Skeletal muscle tissue (tissue), 4 donors: Measurements from ENCODE around the gene DENND4C. TPM values are rescaled to one million over a fixed set of nuclear protein-coding genes. Genes with fewer than 3 reads are reported as not detected.

Experiments used
- H3K27ac ChIP-seq: one replicate; pipeline ENCODE4 v1.7.0; 2013; ENCODE audit warnings: mild to moderate bottlenecking, low read depth, low read length, inconsistent platforms
- H3K27me3 ChIP-seq, 3 donors: one replicate each; pipeline ENCODE4 v1.7.0; 2013; ENCODE audit warnings: low read length in 3 of 3; ENCODE audit not compliant: control insufficient read depth in 3 of 3, insufficient read depth in 3 of 3
- H3K36me3 ChIP-seq, 3 donors: one replicate each; pipeline ENCODE4 v1.7.0; 2013; ENCODE audit warnings: low read length in 3 of 3; ENCODE audit not compliant: control insufficient read depth in 3 of 3, insufficient read depth in 3 of 3
- H3K4me1 ChIP-seq, 3 donors: one replicate each; pipeline ENCODE4 v1.7.0; 2013; ENCODE audit warnings: low read length in 3 of 3, mild to moderate bottlenecking in 3 of 3; ENCODE audit not compliant: control insufficient read depth in 3 of 3, insufficient read depth in 3 of 3
- H3K4me3 ChIP-seq, 3 donors: one replicate each; pipeline ENCODE4 v1.7.0; 2013; ENCODE audit warnings: low read length in 3 of 3
- H3K9ac ChIP-seq, 3 donors: one replicate each; pipeline ENCODE4 v1.7.0; 2013; ENCODE audit warnings: low read length in 3 of 3, mild to moderate bottlenecking in 3 of 3, moderate library complexity in 2 of 3, low read depth in 1 of 3
- H3K9me3 ChIP-seq, 3 donors: one replicate each; pipeline ENCODE4 v1.7.0; 2013; ENCODE audit warnings: low read length in 3 of 3; ENCODE audit not compliant: control insufficient read depth in 3 of 3
- total RNA-seq: library from RNA; depleted of rRNA; stranded (reverse); fragments of >200 nt; gene quantifications from one replicate; pipeline ENCODE4 v1.2.3, GENCODE V29; 2014
- donor health status: Osteomylitis.

DENND4C gene
- total RNA-seq, 1 donor from 2014 or later, result 74.6 TPM

DNA sequence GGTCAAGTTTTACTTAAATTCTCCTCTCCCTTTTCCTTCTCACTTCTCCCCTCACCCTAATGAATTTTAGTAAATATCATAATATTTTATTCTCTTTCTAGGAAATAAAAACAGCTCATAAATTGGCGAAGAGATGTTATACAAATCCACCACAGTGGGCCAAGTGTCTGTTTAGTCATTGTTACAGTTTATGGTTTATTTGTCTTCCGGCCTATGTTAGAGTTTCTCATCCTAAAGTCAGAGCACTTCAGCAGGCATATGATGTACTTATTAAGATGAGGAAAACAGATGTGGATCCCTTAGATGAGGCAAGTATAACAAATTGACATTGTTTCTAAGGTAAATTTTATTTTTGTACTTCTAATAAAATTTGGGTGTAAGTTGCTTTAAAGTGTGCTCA lies 101.4 kb downstream of the DENND4C start:
- Histone ChIP-seq H3K4me3 (no peak overlapping the region), H3K9me3 (no peaks in the 10 kb centered on the region), H3K27ac (no peak overlapping the region), H3K36me3 (peaks cover 7 to 32% (median 17%) of the 10 kb centered on the region in 3 donors), H3K27me3 (no peaks in the 10 kb centered on the region), H3K9ac (no peak overlapping the region), H3K4me1 (no peaks in the 10 kb centered on the region)

DNA sequence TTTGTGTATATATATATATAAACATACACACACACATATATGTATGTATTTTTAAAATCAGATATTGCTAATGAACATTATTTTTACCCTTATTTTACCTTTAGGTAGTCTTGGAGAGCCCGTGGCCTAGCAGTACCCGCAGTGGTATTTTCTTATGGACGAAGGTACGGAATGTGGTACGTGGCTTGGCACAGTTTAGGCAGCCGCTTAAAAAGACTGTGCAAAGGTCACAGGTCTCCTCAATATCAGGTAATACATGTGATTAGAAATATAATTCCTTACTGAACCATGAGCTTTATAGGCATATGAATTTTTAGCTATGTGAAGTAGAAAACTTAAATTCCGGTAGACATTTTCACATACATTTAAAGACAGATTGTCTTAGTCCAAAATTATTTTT lies 105.7 kb downstream of the DENND4C start:
- H3K4me3 ChIP-seq, result no peak overlapping the region
- no peaks in the 10 kb centered on the region for H3K4me1 ChIP-seq
- H3K9me3 ChIP-seq, result no peaks in the 10 kb centered on the region
- H3K9ac ChIP-seq, result no peak overlapping the region
- H3K27me3 ChIP-seq, result no peaks in the 10 kb centered on the region
- H3K27ac ChIP-seq, result no peak overlapping the region
- peaks cover 3 to 38% (median 17%) of the 10 kb centered on the region in 3 donors for H3K36me3 ChIP-seq

DNA sequence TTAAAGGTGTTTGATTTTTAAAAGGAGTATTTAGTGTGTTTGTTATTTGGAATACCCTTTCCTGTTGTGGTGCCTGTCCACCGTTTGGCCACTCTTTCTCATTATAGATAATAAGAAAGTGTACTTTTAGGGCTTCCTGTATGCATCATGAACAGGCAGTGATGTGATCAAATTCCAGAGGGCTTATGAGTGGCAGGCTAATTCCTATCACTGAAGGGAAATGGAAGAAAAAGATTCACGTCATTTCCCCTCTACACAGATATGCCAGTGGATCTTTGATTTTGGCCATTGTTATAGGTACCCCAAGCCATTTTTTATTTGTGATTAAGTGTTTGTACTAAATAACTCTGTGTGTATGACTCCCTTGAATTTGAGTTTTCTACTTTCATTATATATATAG lies 112.5 kb downstream of the DENND4C start:
- Histone ChIP-seq H3K27ac (no peak overlapping the region), H3K36me3 (peaks cover 19 to 38% (median 32%) of the 10 kb centered on the region in 3 donors), H3K4me3 (no peak overlapping the region), H3K4me1 (no peaks in the 10 kb centered on the region), H3K9me3 (no peaks in the 10 kb centered on the region), H3K27me3 (no peaks in the 10 kb centered on the region), H3K9ac (no peak overlapping the region)

DNA sequence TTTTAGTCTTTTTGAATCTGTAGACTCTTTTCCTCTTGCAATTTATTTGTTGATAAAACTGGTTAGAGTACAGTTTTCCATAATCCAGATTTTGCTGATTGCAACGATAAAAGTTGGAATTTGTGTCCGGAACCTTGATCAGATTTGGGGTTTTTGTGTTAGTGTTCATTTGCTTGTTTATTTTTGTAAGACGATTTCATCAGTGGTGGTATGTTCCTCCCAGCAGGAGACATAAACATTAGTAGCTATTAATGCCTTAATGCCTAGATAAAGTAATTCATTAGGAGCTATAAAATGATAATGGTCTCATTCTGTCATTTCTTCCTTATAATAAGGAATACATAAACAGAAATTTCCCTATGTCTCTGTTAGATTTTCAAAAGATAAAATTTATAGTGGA lies 128.2 kb downstream of the DENND4C start:
- Histone ChIP-seq H3K27ac (no peak overlapping the region), H3K4me3 (no peak overlapping the region), H3K36me3 (peaks cover 16 to 53% (median 42%) of the 10 kb centered on the region in 3 donors), H3K9ac (no peak overlapping the region), H3K27me3 (no peaks in the 10 kb centered on the region), H3K4me1 (no peaks in the 10 kb centered on the region), H3K9me3 (no peaks in the 10 kb centered on the region)

DNA sequence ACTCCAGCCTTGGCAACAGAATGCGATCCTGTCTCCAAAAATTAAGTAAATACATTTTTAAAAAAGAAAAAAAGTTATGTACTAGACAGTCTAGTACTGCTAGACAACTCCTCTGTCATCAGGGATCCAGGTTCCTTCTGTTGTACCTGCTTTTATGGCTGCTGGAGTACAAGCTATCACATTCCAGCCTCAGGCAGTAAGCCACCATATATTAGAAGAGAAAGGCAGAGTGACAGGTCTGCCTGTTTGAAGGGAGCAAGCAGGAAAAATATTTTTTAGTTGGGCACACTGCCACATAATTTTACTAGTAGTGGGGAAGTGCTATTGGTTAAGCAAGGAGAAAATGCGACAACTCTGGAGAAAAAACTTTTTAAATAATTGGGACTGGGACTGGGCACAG lies 138.6 kb downstream of the DENND4C start:
- no peak overlapping the region for H3K4me3 ChIP-seq
- no peaks in the 10 kb centered on the region for H3K27me3 ChIP-seq
- peaks cover 16 to 41% (median 29%) of the 10 kb centered on the region in 3 donors for H3K36me3 ChIP-seq
- no peaks in the 10 kb centered on the region for H3K4me1 ChIP-seq
- no peaks in the 10 kb centered on the region for H3K9me3 ChIP-seq
- H3K9ac ChIP-seq, result no peak overlapping the region
- no peak overlapping the region for H3K27ac ChIP-seq

DNA sequence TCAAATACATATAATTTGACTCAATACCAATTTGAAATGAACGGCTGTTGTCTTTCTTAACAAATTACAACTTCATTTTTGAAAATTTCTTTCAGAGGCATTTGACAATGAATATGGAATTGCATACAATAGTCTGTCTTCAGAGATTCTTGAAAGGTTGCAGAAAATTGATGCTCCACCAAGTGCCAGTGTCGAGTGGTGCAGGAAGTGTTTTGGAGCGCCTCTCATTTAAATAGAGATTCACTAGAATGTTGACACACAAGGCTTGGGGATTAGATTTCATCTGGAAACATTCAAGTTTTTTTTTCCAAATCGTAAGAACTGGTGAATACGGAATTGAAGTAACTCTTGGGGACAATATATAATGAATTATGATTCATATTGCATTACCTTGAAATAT lies 141.4 kb downstream of the DENND4C start:
- no peak overlapping the region for H3K4me3 ChIP-seq
- H3K27ac ChIP-seq, result no peak overlapping the region
- no peaks in the 10 kb centered on the region for H3K27me3 ChIP-seq
- H3K9me3 ChIP-seq, result no peaks in the 10 kb centered on the region
- H3K36me3 ChIP-seq, result peaks cover 23 to 53% (median 51%) of the 10 kb centered on the region in 3 donors
- no peaks in the 10 kb centered on the region for H3K4me1 ChIP-seq
- no peak overlapping the region for H3K9ac ChIP-seq

DNA sequence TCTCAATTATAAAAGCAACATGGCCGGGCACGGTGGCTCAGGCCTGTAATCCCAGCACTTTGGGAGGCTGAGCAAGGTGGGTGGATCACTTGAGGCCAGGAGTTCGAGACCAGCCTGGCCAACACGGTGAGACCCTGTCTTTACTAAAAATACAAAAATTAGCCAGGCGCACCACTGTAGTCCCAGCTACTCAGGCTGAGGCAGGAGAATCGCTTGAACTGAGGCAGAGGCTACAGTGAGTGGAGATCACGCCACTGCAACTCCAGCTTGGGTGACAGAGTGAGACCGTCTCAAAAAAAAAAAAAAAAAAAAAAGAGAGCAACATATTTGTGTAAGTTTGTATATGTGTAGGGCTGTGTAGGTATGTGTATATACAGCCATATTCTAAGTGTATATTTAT lies 142.1 kb downstream of the DENND4C start:
- Histone ChIP-seq H3K9ac (no peak overlapping the region), H3K4me1 (peaks cover 0 to under 1% (median 0%) of the 10 kb centered on the region in 3 donors), H3K27ac (no peak overlapping the region), H3K9me3 (no peaks in the 10 kb centered on the region), H3K36me3 (peaks cover 28 to 56% (median 55%) of the 10 kb centered on the region in 3 donors), H3K27me3 (no peaks in the 10 kb centered on the region), H3K4me3 (no peak overlapping the region)

DNA sequence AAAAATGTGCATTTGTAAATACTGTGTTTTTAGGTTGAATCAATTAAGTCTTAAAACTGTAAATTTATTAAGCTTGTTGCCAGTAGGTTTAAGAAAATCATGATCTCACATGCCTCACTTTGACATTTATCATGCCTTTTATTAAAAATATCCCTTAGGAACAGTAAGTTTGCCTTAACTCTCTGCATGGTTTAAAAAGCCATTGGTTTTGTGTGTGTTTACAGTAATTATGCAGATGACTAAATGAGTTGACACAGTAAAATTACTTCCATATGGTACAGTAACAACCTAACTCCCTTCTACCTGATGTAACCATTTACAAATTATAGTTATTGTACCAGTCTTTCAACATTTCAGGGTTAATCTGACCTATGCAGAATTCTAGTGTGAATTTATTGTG lies 143.0 kb downstream of the DENND4C start:
- Histone ChIP-seq H3K36me3 (peaks cover 32 to 64% (median 56%) of the 10 kb centered on the region in 3 donors), H3K9me3 (no peaks in the 10 kb centered on the region), H3K9ac (no peak overlapping the region), H3K4me3 (no peak overlapping the region), H3K27me3 (no peaks in the 10 kb centered on the region), H3K27ac (no peak overlapping the region), H3K4me1 (peaks cover 0 to 7% (median 6%) of the 10 kb centered on the region in 3 donors)

DNA sequence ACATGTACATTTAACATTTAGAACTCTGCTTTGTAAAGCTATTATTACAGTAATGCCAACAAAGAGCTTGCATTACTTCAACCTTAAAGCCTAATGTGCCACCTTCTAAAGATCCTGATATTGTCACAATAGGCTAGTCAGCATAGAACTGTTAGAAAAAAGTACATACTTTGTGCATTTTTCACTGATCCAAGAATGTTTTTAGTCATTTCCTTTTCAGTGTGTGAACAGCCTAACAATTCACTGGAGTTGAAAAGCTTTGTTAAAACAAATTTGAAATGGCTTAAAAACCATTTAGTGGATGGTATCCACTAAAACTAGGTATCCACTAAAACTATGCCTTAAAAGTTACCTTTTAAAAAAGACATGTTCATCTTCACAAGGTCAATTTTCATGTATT lies 145.0 kb downstream of the DENND4C start:
- peaks cover 4 to 15% (median 14%) of the 10 kb centered on the region in 3 donors for H3K4me1 ChIP-seq
- H3K36me3 ChIP-seq, result peaks cover 26 to 64% (median 49%) of the 10 kb centered on the region in 3 donors
- H3K27me3 ChIP-seq, result no peaks in the 10 kb centered on the region
- no peaks in the 10 kb centered on the region for H3K9me3 ChIP-seq
- no peak overlapping the region for H3K9ac ChIP-seq
- H3K4me3 ChIP-seq, result no peak overlapping the region
- H3K27ac ChIP-seq, result no peak overlapping the region

DNA sequence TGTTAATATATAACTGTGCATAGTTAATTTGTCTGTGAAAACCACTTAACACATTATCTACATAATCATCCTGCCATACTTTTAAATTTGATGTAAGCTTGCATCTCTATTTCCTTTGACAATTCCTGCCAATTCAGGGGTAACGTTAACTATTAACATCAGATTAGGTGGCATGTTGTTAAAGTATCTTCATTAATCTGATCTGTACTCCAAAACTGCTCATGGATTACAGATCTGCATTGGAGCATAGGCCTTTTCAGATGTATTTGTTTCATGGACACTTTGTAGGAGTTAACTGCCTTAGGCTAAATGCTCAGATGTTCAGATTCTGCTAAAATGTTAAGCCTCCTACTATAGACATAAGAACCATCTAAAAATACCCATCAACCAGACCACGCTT lies 146.4 kb downstream of the DENND4C start:
- no peaks in the 10 kb centered on the region for H3K9me3 ChIP-seq
- H3K4me3 ChIP-seq, result no peak overlapping the region
- H3K27ac ChIP-seq, result no peak overlapping the region
- peaks cover 9 to 15% (median 14%) of the 10 kb centered on the region in 3 donors for H3K4me1 ChIP-seq
- H3K36me3 ChIP-seq, result peaks cover 25 to 61% (median 41%) of the 10 kb centered on the region in 3 donors
- H3K9ac ChIP-seq, result no peak overlapping the region
- H3K27me3 ChIP-seq, result no peaks in the 10 kb centered on the region
